ENCODE data around the gene PLPPR5. TPM values are rescaled to one million over a fixed set of nuclear protein-coding genes. Genes with fewer than 3 reads are reported as not detected.
"Not testable (repeated sequence)": the region's sequence is repeated elsewhere in the genome, so short reads cannot be mapped to it uniquely, and the experiment has no call there.

PLPPR5 gene
- total RNA-seq, 1 experiment from 2014 or later: 0.45 TPM

GRCh38 chr1:98881234-98881633 lies 123.4 kb downstream of the PLPPR5 start:
- not testable (repeated sequence) for H3K36me3 ChIP-seq (replicated peaks; ENCODE audit: control insufficient read depth, insufficient read depth, low read length); DNase-seq; H3K27me3 ChIP-seq (ENCODE audit: control insufficient read depth, insufficient read depth, low read length); H3K4me3 ChIP-seq (ENCODE audit: insufficient read depth, low read depth, low read length)

DNA sequence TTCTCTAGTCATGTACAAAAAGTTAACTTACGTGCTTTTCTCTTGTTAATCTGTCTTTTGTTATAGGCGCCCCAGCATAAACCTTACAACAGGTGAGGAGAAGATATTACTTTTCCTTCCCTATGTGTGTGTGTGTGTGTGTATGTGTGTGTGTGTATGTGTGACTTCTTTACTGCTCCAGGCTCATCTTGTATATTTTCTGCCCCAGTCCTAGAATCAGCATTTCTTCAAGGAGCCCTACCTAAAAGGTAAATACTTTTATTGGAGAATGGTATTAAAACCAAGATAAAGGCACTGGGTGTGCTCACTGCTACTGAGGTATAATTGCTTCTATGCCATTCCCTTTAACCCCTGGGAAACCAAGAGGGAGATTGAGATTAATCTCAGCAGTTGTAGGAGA lies 129.8 kb downstream of the PLPPR5 start:
- no peaks in the 10 kb centered on the region for H3K36me3 ChIP-seq (replicated peaks; ENCODE audit: control insufficient read depth, insufficient read depth, low read length)
- H3K27me3 ChIP-seq (ENCODE audit: control insufficient read depth, insufficient read depth, low read length): no peaks in the 10 kb centered on the region
- DNase-seq: no peak
- H3K4me3 ChIP-seq (ENCODE audit: insufficient read depth, low read depth, low read length): no peak overlapping the region

GRCh38 chr1:98870959-98871903 lies 133.4 kb downstream of the PLPPR5 start:
- DNase-seq: no peak
- no peak overlapping the region for H3K4me3 ChIP-seq (ENCODE audit: insufficient read depth, low read depth, low read length)
- no peaks in the 10 kb centered on the region for H3K36me3 ChIP-seq (replicated peaks; ENCODE audit: control insufficient read depth, insufficient read depth, low read length)
- no peaks in the 10 kb centered on the region for H3K27me3 ChIP-seq (ENCODE audit: control insufficient read depth, insufficient read depth, low read length)

- Histone ChIP-seq H3K4me3 (ENCODE audit: insufficient read depth, low read depth, low read length) (no peak overlapping the region), H3K36me3 (replicated peaks; ENCODE audit: control insufficient read depth, insufficient read depth, low read length) (no peaks in the 10 kb centered on the region), H3K27me3 (ENCODE audit: control insufficient read depth, insufficient read depth, low read length) (no peaks in the 10 kb centered on the region)
- DNase-seq: no peak
These were observed 138.9 kb downstream of the PLPPR5 start for GRCh38 chr1:98865796-98866195.

GRCh38 chr1:98860329-98860728 lies 144.3 kb downstream of the PLPPR5 start:
- Histone ChIP-seq H3K36me3 (replicated peaks; ENCODE audit: control insufficient read depth, insufficient read depth, low read length) (no peaks in the 10 kb centered on the region), H3K4me3 (ENCODE audit: insufficient read depth, low read depth, low read length) (no peak overlapping the region), H3K27me3 (ENCODE audit: control insufficient read depth, insufficient read depth, low read length) (no peaks in the 10 kb centered on the region)
- DNase-seq: no peak

GRCh38 chr1:98854137-98854536 lies 150.5 kb downstream of the PLPPR5 start:
- Histone ChIP-seq H3K27me3 (ENCODE audit: control insufficient read depth, insufficient read depth, low read length) (no peaks in the 10 kb centered on the region), H3K36me3 (replicated peaks; ENCODE audit: control insufficient read depth, insufficient read depth, low read length) (no peaks in the 10 kb centered on the region), H3K4me3 (ENCODE audit: insufficient read depth, low read depth, low read length) (no peak overlapping the region)
- no peak for DNase-seq

GRCh38 chr1:98849969-98850636 lies 154.6 kb downstream of the PLPPR5 start:
- DNase-seq: no peak
- Histone ChIP-seq H3K4me3 (ENCODE audit: insufficient read depth, low read depth, low read length) (no peak overlapping the region), H3K27me3 (ENCODE audit: control insufficient read depth, insufficient read depth, low read length) (no peaks in the 10 kb centered on the region), H3K36me3 (replicated peaks; ENCODE audit: control insufficient read depth, insufficient read depth, low read length) (no peaks in the 10 kb centered on the region)

DNA sequence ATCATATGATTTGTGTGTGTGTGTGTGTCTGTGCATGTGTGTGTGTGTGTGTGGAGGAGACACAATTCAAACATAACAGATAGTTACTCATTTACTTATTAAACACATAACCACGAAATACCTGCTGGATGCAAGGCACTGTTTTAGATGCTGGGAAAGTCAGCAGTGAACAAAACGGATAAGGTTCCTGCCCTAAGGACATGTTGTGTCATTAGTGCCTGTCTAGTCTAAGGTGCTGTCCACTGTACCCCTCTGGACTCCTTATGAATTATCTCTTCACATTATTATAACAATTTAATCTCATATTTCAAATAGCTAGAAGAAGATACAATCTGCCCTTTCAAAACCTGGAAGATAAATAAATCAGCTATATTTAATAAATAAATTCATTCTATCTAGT lies 162.4 kb downstream of the PLPPR5 start:
- no peak for DNase-seq
- no peak overlapping the region for H3K4me3 ChIP-seq (ENCODE audit: insufficient read depth, low read depth, low read length)
- H3K27me3 ChIP-seq (ENCODE audit: control insufficient read depth, insufficient read depth, low read length): no peaks in the 10 kb centered on the region
- H3K36me3 ChIP-seq (replicated peaks; ENCODE audit: control insufficient read depth, insufficient read depth, low read length): no peaks in the 10 kb centered on the region
